ENCODE results near the gene TERB1. TPM values are rescaled to one million over a fixed set of nuclear protein-coding genes. Genes with fewer than 3 reads are reported as not detected.

TERB1 gene
- total and polyA plus RNA-seq, 2 of the 13 experiments (the other 11 are each of a cell fraction or from before 2014, with no cell fraction given): not detected

DNA sequence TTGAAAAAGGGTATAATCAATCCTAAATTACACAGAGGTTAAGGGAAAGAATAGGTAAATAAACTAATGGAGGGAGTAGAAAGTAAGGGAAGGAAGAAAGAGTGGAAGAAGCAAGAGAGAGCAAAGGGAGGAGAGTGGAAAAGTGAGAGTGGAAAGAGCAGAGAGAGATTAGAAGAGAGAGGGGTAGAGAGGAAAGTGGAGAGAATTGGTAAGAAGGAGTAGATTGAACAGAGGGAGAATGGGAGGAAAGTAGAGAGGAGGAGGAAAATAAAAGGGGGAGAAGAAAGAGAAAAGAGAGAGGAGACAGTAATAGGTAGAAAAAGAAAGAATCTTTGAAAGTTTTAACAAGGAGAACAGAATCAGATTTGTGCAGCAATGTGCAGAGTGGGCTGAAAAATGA, 24.9 kb downstream of the TERB1 start:
- no peak for DNase-seq (ENCODE audit: low spot score)
- intact Hi-C loops (cut with micrococcal nuclease; ENCODE audit: unreplicated experiment): no loop called here
- in situ Hi-C loops (cut with HindIII; ENCODE audit: extremely low pct_ligation_motif_present, low pct_unique_long_range_greater_than_20kb): no loop called here
- H3K36me3 ChIP-seq (replicated peaks in 1 of 2; ENCODE audit: control insufficient read depth in 1 of 2, insufficient read depth in 2 of 2, low read length in 2 of 2): no peaks in the 10 kb centered on the region
- no peaks in the 10 kb centered on the region for H3K9me3 ChIP-seq (ENCODE audit: low read length)
- peaks cover 5% of the 10 kb centered on the region; the same call in 1 of the 2 replicates for H3K4me1 ChIP-seq (ENCODE audit: insufficient read depth, low read length)
- no TSS peak for BruUV-seq (replicated peaks)
- peaks cover 0 to 2% of the 10 kb centered on the region in 2 experiments; a peak in 1 of 5 replicates for H3K27me3 ChIP-seq (ENCODE audit: control insufficient read depth in 1 of 2, insufficient read depth in 2 of 2, low read length in 2 of 2)
- H3K9ac ChIP-seq (ENCODE audit: insufficient read depth, low read depth, low read length): no peak overlapping the region
- H3K79me2 ChIP-seq (ENCODE audit: insufficient read depth, low read length): no peaks in the 10 kb centered on the region
- POLR2A ChIA-PET: interaction anchor here (0.9 kb wide), 1 partner anchor 54 kb away, joined by 3 read pairs; the partner anchor contains the start of gene NAE1
- H3K4me2 ChIP-seq (ENCODE audit: low read depth, low read length): no peak overlapping the region
- no peak for ATAC-seq
- FAIRE-seq: no peak
- H3K27ac ChIP-seq (ENCODE audit: extremely low read length, insufficient read depth, low read length): no peak overlapping the region
- TF ChIP-seq, protein P1, sequence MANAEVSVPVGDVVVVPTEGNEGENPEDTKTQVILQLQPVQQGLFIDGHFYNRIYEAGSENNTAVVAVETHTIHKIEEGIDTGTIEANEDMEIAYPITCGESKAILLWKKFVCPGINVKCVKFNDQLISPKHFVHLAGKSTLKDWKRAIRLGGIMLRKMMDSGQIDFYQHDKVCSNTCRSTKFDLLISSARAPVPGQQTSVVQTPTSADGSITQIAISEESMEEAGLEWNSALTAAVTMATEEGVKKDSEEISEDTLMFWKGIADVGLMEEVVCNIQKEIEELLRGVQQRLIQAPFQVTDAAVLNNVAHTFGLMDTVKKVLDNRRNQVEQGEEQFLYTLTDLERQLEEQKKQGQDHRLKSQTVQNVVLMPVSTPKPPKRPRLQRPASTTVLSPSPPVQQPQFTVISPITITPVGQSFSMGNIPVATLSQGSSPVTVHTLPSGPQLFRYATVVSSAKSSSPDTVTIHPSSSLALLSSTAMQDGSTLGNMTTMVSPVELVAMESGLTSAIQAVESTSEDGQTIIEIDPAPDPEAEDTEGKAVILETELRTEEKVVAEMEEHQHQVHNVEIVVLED (CRISPR knock-in tag; IDR thresholded peaks at IDR 0.05; ENCODE audit: borderline replicate concordance): no peak
- TF ChIP-seq RFXAP (CRISPR knock-in tag; IDR thresholded peaks at IDR 0.05; ENCODE audit: borderline replicate concordance) (no peak), XRCC5 (optimal IDR thresholded peaks at IDR 0.05; ENCODE audit: low read length) (no peak), FOXP1 (IDR thresholded peaks at IDR 0.05) (0 out of 2 replicates have a peak, but pooled peaks have one; percentile 12), FOXP1 (CRISPR knock-in tag; IDR thresholded peaks at IDR 0.05) (no peak), NCOA2 (CRISPR knock-in tag; IDR thresholded peaks at IDR 0.05) (no peak), ZNF589 (CRISPR knock-in tag; conservative IDR thresholded peaks at IDR 0.05) (no peak)
- no peak overlapping the region for H2AFZ ChIP-seq (ENCODE audit: low read length)
- H4K20me1 ChIP-seq (ENCODE audit: insufficient read depth, low read length): no peaks in the 10 kb centered on the region; the same call in 1 of the 2 replicates
- no peak overlapping the region for H3K4me3 ChIP-seq (replicated peaks in 1 of 3; ENCODE audit: insufficient read depth in 1 of 3, low read depth in 2 of 3, low read length in 3 of 3)
- CTCF ChIA-PET (ENCODE audit: low intra/inter-chr PET ratio, low total read pairs): no interaction called here

DNA sequence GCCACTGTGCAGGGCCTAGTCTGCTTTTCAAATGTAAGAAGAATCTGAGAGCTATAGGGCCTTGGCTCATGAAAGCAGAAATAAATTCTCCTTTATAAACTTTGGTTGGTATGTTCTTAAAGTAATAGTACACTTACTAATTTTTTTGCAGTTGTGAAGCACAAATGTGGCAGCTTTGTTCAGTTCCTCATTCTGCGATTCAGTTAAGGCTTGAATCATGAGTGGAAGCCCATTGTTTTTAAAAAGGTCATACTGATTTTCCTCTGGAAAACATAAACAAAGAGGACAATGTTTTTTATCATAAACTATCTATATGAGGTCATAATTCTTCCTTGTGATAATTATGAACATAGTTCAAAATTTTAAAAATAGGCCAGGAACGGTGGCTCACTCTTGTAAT, 26.4 kb downstream of the TERB1 start:
- WGBS (ENCODE audit: low lambda C conversion rate): 79% methylated on average over 2 of the region's 2 CpGs
- Histone ChIP-seq H3K4me1 (ENCODE audit: insufficient read depth, low read length) (peaks cover 5% of the 10 kb centered on the region; the same call in 1 of the 2 replicates), H3K9me3 (ENCODE audit: low read length) (no peaks in the 10 kb centered on the region), H3K9ac (ENCODE audit: insufficient read depth, low read depth, low read length) (no peak overlapping the region), H2AFZ (ENCODE audit: low read length) (no peak overlapping the region), H3K4me2 (ENCODE audit: low read depth, low read length) (no peak overlapping the region), H3K4me3 (replicated peaks in 1 of 3; ENCODE audit: insufficient read depth in 1 of 3, low read depth in 2 of 3, low read length in 3 of 3) (no peak overlapping the region), H3K27me3 (ENCODE audit: control insufficient read depth in 1 of 2, insufficient read depth in 2 of 2, low read length in 2 of 2) (peaks cover 0 to 2% of the 10 kb centered on the region in 2 experiments; a peak in 1 of 5 replicates), H4K20me1 (ENCODE audit: insufficient read depth, low read length) (no peaks in the 10 kb centered on the region; the same call in 1 of the 2 replicates), H3K79me2 (ENCODE audit: insufficient read depth, low read length) (no peaks in the 10 kb centered on the region), H3K36me3 (replicated peaks in 1 of 2; ENCODE audit: control insufficient read depth in 1 of 2, insufficient read depth in 2 of 2, low read length in 2 of 2) (no peaks in the 10 kb centered on the region), H3K27ac (ENCODE audit: extremely low read length, insufficient read depth, low read length) (no peak overlapping the region)
- intact Hi-C loops (cut with micrococcal nuclease; ENCODE audit: unreplicated experiment): no loop called here
- DNase-seq (ENCODE audit: low spot score) (no peak), ATAC-seq (no peak), FAIRE-seq (no peak)
- ChIA-PET CTCF (ENCODE audit: low intra/inter-chr PET ratio, low total read pairs) (no interaction called here), POLR2A (no interaction called here)
- in situ Hi-C loops (cut with HindIII; ENCODE audit: extremely low pct_ligation_motif_present, low pct_unique_long_range_greater_than_20kb): no loop called here
- TF ChIP-seq POLR2AphosphoS5 (IDR thresholded peaks at IDR 0.05; ENCODE audit: low read depth, low read length): no peak
- TF ChIP-seq ATF7 (IDR thresholded peaks at IDR 0.05): peak; percentile 29; the same call in 1 of the 2 replicates
- TF ChIP-seq ATF7 (CRISPR knock-in tag; IDR thresholded peaks at IDR 0.05): no peak
- TF ChIP-seq THYN1 (CRISPR knock-in tag; IDR thresholded peaks at IDR 0.05; ENCODE audit: borderline replicate concordance, low read depth): no peak
- BruUV-seq (replicated peaks): no TSS peak
